Right lobe of liver (tissue), 6 donors: ENCODE results near the gene TGFBR2. TPM values are rescaled to one million over a fixed set of nuclear protein-coding genes. Genes with fewer than 3 reads are reported as not detected.

Experiments used
- ATAC-seq, 4 donors: fragments of 200-7000 bp; cut with Tn5 transposase; one replicate each; pipeline ENCODE4 v1.9.1; 2020; ENCODE audit warnings: mild to moderate bottlenecking in 4 of 4, moderate library complexity in 4 of 4
- DNase-seq, 3 donors: peaks; one replicate each; pipeline ENCODE4 v3.0.0-alpha.2; 2020
- H3K27ac ChIP-seq, 3 donors: fragments of 200-600 bp; one replicate each; pipeline ENCODE4 v1.8.0; 2022
- H3K27me3 ChIP-seq, 2 donors: fragments of 200-600 bp; one replicate each; pipeline ENCODE4 v1.8.0; 2022
- H3K36me3 ChIP-seq, 4 donors: fragments of 200-600 bp; sonication (generic) in 1 of 4; one replicate each; pipeline versions ENCODE4 v1.5.1 to v1.8.0; 2017 to 2022; ENCODE audit warnings: control low read depth in 1 of 4
- H3K4me1 ChIP-seq, 4 donors: fragments of 200-600 bp; sonication (generic) in 1 of 4; one replicate each; pipeline versions ENCODE4 v1.5.1 to v1.8.0; 2017 to 2022; ENCODE audit warnings: control low read depth in 1 of 4
- H3K4me3 ChIP-seq, 3 donors: fragments of 200-600 bp; one replicate each; pipeline ENCODE4 v1.8.0; 2022
- H3K9me3 ChIP-seq, 4 donors: fragments of 200-600 bp; sonication (generic) in 1 of 4; one replicate each; pipeline versions ENCODE4 v1.5.1 to v1.8.0; 2017 to 2022; ENCODE audit warnings: control low read depth in 1 of 4
- POLR2A ChIP-seq: fragments of 450-650 bp; IDR thresholded peaks from one replicate; pipeline ENCODE4 v1.6.1; 2017; ENCODE audit warnings: antibody characterized with exemption, mild to moderate bottlenecking
- WGBS: methylation state at CpG from one replicate; pipeline ENCODE4 v1.1.6; 2018; ENCODE audit warnings: low coverage, low lambda C conversion rate; ENCODE audit not compliant: insufficient coverage; ENCODE audit errors: missing lambda C conversion rate; 5-methylcytosine and 5-hydroxymethylcytosine counted together
- intact Hi-C, 2 donors: fragments of 100-400 bp; cut with DNase I; formaldehyde crosslinking; loops; one replicate each; pipeline versions ENCODE4 v1.11.2 to v1.14.1; 2022
- total RNA-seq, 6 experiments: library from RNA; depleted of rRNA in 2 of 6; stranded (reverse); fragments of >200 nt in 2 of 6; fragmentation: NEBNext Ultra II Directional in 3 of 6; extraction: Animal tissue kit (Norgen Biotek cat#: 25700) in 3 of 6; gene quantifications; one replicate each; pipeline versions ENCODE4 v1.1.0 to v1.2.4, GENCODE V29; 2016 to 2023
- TF ChIP-seq, protein P1 (sequence below), 4 donors: fragments of 200-600 bp in 3 of 4; fragments of 450-650 bp in 1 of 4; IDR thresholded peaks; one replicate each; pipeline versions ENCODE4 v1.5.1 to v1.8.0; 2016 to 2022; ENCODE audit warnings: antibody characterized with exemption in 4 of 4, mild to moderate bottlenecking in 2 of 4
- donor health status: DM: no; HTN: yes; CAD: no.
- donor health status: DM: no; HTN: no; CAD: no.
- donor health status: DM: no; HTN: no; CAD: no.
- donor health status: DM: no; HTN: yes; CAD: no.
- donor health status: DM: no; HTN: yes; CAD: no.

TGFBR2 gene
- total RNA-seq, 6 experiments from 2014 or later: 24.9 to 52.6 (median 45.5) TPM

DNA sequence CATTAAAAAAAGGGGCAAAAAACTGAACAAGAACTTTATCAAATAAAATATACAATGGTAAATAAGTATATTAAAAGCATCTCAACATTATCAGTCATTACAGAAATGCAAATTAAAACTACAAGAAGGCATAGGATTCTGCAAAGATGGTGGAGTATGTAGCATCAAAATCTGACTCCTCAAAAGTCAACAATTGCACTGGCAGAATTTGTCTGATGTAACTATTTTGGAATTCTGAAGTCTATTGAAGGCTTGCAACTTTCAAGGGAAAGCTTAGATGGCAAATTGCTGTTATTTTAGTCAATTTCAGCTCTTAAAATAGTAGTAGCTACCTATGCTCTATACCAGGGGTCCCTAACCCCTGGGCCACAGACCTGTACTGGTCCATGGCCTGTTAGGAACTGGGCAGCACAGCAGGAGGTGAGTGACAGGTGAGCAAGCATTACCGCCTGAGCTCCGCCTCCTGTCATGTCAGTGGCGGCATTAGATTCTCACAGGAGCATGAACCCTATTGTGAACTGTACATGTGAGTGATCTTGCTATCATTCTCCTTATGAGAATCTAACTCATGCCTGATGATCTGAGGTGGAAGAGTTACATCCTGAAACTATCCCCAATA lies 107.6 kb downstream of the TGFBR2 start:
- TF ChIP-seq POLR2A: no peak
- TF ChIP-seq, protein P1, sequence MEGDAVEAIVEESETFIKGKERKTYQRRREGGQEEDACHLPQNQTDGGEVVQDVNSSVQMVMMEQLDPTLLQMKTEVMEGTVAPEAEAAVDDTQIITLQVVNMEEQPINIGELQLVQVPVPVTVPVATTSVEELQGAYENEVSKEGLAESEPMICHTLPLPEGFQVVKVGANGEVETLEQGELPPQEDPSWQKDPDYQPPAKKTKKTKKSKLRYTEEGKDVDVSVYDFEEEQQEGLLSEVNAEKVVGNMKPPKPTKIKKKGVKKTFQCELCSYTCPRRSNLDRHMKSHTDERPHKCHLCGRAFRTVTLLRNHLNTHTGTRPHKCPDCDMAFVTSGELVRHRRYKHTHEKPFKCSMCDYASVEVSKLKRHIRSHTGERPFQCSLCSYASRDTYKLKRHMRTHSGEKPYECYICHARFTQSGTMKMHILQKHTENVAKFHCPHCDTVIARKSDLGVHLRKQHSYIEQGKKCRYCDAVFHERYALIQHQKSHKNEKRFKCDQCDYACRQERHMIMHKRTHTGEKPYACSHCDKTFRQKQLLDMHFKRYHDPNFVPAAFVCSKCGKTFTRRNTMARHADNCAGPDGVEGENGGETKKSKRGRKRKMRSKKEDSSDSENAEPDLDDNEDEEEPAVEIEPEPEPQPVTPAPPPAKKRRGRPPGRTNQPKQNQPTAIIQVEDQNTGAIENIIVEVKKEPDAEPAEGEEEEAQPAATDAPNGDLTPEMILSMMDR (IDR thresholded peaks at IDR 0.05): no peak
- WGBS: no CpG with 5 or more reads among the region's 3 CpGs
- intact Hi-C loops: no loop called here
- no peaks in the 10 kb centered on the region for H3K27me3 ChIP-seq
- no peaks in the 10 kb centered on the region for H3K4me1 ChIP-seq
- H3K36me3 ChIP-seq: no peaks in the 10 kb centered on the region
- no peak overlapping the region for H3K4me3 ChIP-seq
- no peak overlapping the region for H3K27ac ChIP-seq
- DNase-seq: no peak
- H3K9me3 ChIP-seq: no peaks in the 10 kb centered on the region
- ATAC-seq: no peak

DNA sequence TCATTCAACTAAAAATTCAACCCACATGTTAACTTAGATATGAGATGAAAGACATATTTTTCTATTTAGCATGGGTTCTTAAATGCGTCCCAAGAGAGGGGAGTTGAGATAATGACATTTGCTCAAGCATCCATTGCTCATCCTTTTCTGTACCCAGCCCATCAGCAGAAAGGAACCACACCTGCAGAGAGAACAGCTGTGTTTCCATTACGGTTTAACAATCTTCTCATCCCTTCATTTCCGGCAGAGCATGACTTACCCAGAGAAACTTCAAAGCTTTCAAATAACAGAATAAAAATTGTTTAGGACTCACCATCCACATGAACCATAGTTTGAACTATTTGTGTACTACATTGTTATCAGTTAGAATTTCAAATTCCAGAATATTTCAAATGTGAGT lies 113.1 kb downstream of the TGFBR2 start:
- intact Hi-C loops: no loop called here
- no peak for TF ChIP-seq POLR2A
- TF ChIP-seq, protein P1 (IDR thresholded peaks at IDR 0.05): no peak
- Histone ChIP-seq H3K4me1 (peaks cover 0 to 16% (median 2%) of the 10 kb centered on the region in 4 donors), H3K36me3 (no peaks in the 10 kb centered on the region), H3K4me3 (no peak overlapping the region), H3K27ac (no peak overlapping the region), H3K9me3 (no peaks in the 10 kb centered on the region), H3K27me3 (no peaks in the 10 kb centered on the region)
- no peak for DNase-seq
- WGBS: 92% methylated on average over 3 of the region's 3 CpGs
- ATAC-seq: no peak

DNA sequence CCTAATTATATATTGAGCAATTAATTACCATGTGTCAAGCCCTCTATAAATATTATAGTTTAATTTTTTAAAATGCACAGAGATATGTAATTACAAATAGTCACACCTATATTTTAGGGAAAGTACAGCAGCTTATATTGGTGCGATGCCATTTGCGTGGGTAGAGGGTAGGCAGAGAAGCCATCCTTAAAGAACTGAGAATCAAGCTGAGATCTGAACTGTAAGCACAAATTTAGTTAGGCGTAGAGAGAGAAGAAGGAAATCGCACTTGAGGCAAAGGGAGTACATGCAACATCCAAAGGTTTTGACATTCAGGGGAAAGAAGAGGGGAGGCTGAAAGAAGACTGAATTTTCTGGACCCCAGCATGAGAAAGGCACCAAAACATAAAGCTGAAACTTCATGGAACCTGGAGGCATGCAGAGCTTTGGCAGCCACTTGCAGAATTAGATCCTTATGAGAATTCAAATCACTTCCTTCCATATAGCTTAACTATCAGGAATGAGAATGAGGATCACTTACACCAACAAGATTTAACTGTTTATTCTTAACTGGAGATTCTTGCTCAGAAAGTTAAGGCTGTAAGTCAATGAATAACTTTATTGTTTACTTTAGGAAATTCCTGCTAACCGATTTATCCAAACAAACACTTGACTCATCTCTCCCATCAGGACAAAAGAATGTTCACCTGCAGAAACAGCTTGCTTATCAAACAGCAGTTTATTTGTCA lies 114.3 kb downstream of the TGFBR2 start:
- ATAC-seq: peak; percentile 75 to 93 (median 84)
- H3K27ac ChIP-seq: peak overlapping the region in 2 of 3 donors; percentile 12 to 17
- no peaks in the 10 kb centered on the region for H3K9me3 ChIP-seq
- no peaks in the 10 kb centered on the region for H3K27me3 ChIP-seq
- peaks cover 0 to 16% (median 2%) of the 10 kb centered on the region in 4 donors for H3K4me1 ChIP-seq
- WGBS: 75% methylated on average over 5 of the region's 5 CpGs
- no peaks in the 10 kb centered on the region for H3K36me3 ChIP-seq
- TF ChIP-seq POLR2A: no peak
- TF ChIP-seq, protein P1 (IDR thresholded peaks at IDR 0.05): no peak
- intact Hi-C loops: no loop called here
- DNase-seq: no peak
- no peak overlapping the region for H3K4me3 ChIP-seq

DNA sequence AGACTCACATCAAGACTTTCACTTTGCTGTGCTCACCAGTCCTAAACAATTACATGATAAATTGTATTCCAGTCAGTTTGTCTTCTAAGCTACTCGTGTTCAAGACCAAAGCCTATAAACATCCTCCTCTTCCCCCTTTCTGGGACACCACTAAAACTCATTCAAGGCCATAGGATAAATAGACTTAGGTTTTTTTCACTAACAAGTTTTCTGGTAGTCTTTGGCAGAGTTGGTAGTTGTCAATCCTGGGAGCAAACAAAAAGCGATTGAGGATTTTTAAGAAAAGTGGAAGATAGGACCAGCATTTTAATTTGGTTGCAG lies 114.9 kb downstream of the TGFBR2 start:
- Histone ChIP-seq H3K36me3 (no peaks in the 10 kb centered on the region), H3K27ac (peak overlapping the region in 2 of 3 donors; percentile 6 to 17), H3K4me1 (peaks cover 0 to 16% (median 2%) of the 10 kb centered on the region in 4 donors), H3K4me3 (no peak overlapping the region), H3K9me3 (no peaks in the 10 kb centered on the region), H3K27me3 (no peaks in the 10 kb centered on the region)
- TF ChIP-seq POLR2A: no peak
- TF ChIP-seq, protein P1 (IDR thresholded peaks at IDR 0.05): no peak
- WGBS: 35% methylated on average over 2 of the region's 2 CpGs
- ATAC-seq: no peak
- DNase-seq: no peak
- intact Hi-C loops: no loop called here
